Ectodermal cell (in vitro differentiated cells): Measurements from ENCODE around the gene SPATS2.

ENCODE experiments used
- H3K27ac ChIP-seq: 2 replicates; pipeline ENCODE4 v1.7.0; 2013; ENCODE audit warnings: mild to moderate bottlenecking, low read depth, low read length; ENCODE audit not compliant: insufficient read depth, poor library complexity, severe bottlenecking
- H3K27me3 ChIP-seq: 2 replicates; pipeline ENCODE4 v1.7.0; 2013; ENCODE audit warnings: mild to moderate bottlenecking, low read length; ENCODE audit not compliant: insufficient read depth, control insufficient read depth, poor library complexity, severe bottlenecking
- H3K36me3 ChIP-seq: one replicate; pipeline ENCODE4 v1.7.0; 2013; ENCODE audit warnings: low read length; ENCODE audit not compliant: control insufficient read depth, insufficient read depth
- H3K4me1 ChIP-seq: one replicate; pipeline ENCODE4 v1.7.0; 2013; ENCODE audit warnings: low read length; ENCODE audit not compliant: control insufficient read depth, insufficient read depth
- H3K4me3 ChIP-seq: 2 replicates; pipeline ENCODE4 v1.7.0; 2013; ENCODE audit warnings: low read depth, low read length, control low read depth; ENCODE audit not compliant: insufficient read depth
- H3K9me3 ChIP-seq: 2 replicates; pipeline ENCODE4 v1.7.0; 2013; ENCODE audit warnings: mild to moderate bottlenecking, low read length, moderate library complexity; ENCODE audit not compliant: control insufficient read depth
- whole genome bisulfite sequencing, 2 experiments: methylation state at CpG; one replicate each; pipeline ENCODE4 v1.1.7; 2013; ENCODE audit warnings: missing lambda C conversion rate in 2 of 2; 5-methylcytosine and 5-hydroxymethylcytosine counted together

Gene SPATS2

DNA sequence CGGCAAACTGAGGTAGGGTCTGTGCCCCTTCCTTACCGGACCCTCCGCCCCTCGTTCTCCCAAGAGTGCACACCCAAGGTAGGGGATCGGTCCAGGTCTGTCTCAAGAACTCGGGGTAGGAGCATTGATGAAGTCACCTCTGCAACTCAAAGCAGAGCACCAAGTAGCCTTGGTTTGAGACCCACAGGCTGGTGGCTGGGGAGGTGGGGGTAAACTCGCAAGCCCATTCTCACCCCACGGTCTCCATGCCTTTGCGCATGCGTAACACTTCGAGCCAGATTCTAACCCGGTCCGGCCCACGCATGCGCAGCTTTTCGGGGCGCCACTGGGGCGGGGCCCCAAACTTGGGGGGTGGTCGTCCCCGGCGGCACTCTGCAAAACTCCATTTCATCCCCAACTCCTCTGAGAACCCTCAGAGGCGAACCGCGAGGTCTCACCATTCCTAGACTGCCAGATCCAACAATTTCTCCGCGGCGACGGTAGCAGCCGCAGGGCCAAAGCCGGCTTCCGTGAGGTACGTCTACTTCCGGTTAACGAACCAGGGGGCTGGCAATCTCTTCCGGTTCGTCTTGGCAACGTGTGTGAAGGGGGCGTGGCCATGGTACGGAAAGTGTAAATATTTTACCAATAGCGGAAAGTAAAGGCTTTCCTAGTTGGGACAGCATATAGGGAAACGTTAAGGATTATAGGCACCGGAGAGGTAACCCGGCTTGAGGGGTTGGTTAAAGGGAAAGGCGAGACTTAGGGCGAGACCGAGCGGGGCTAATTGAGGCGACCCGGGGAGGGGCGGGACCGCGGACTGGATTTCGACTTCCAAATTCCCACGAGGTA, 200.6 kb downstream of the SPATS2 start, which contains the start of gene MCRS1:
Gene MCRS1, minus strand, starts transcription at position 532 of the 831 bp plus-strand sequence. CDS start 1,411 bp downstream, outside the sequence.
- Histone ChIP-seq H3K36me3 (peaks cover 23% of the 10 kb centered on the region), H3K27ac (peak within 1 kb of the TSS; percentile 64), H3K9me3 (no peaks in the 10 kb centered on the region), H3K4me3 (peak within 1 kb of the TSS; percentile 99), H3K4me1 (peaks cover 10% of the 10 kb centered on the region), H3K27me3 (no peaks in the 10 kb centered on the region)
- 0% methylated on average over 54 of the region's 54 CpGs for WGBS, 2 experiments

DNA sequence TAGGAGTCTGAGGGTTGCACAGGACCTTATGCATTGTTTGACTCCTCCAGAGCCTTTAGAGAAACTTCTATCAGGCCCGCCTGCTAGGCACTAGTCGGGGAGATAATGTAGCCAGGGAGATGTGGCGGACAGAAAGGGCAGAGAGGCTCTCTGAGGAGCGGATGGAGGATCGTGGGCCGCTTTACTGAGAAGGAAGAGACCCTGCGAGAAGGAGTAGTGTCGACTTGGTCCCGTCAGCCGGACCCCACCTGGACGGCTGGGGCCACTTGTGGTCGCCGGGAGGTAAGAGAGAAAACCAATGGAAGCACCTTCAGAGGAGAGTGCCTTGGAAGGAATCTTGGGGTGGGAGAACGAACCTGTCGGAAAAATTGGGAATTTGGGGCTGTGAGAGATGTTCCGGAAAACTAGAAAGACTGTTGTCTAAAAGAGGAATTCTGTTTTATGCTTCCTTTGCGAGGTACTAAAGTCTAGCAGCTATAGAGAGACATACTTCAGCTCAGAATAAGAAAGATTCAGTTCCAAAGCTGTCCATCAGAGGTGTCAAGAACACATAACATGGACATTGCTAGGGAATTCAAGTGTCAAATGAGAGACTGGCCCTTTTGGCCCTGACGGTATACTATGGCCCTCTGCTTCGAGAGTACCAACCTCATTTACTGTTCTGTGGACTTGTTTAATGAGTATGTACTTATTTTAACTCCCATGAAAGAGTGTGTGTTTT, 201.3 kb downstream of the SPATS2 start:
- no peak overlapping the region for H3K27ac ChIP-seq
- WGBS, 2 experiments = 6 to 7% methylated on average over 19 of the region's 19 CpGs
- H3K4me1 ChIP-seq = peaks cover 10% of the 10 kb centered on the region
- H3K4me3 ChIP-seq = peak overlapping the region; percentile 99
- no peaks in the 10 kb centered on the region for H3K9me3 ChIP-seq
- H3K36me3 ChIP-seq = peaks cover 16% of the 10 kb centered on the region
- H3K27me3 ChIP-seq = no peaks in the 10 kb centered on the region
